Superior temporal gyrus (tissue), 1 donor: Measurements from ENCODE around the gene LAIR2.
"Not testable (repeated sequence)": the region's sequence is repeated elsewhere in the genome, so short reads cannot be mapped to it uniquely, and the experiment has no call there.

Experiments
- DNase-seq: peaks from one replicate; pipeline ENCODE4 v3.0.0-alpha.2; 2016; ENCODE audit errors: extremely low spot score

LAIR2 gene

GRCh38 chr19:54493967-54494585, 8.6 kb upstream of the LAIR2 start:
- no peak for DNase-seq

- DNase-seq: not testable (repeated sequence)
Observed at GRCh38 chr19:54495284-54495683, 7.3 kb upstream of the LAIR2 start.

GRCh38 chr19:54497747-54498450, 4.7 kb upstream of the LAIR2 start:
- not testable (repeated sequence) for DNase-seq

DNA sequence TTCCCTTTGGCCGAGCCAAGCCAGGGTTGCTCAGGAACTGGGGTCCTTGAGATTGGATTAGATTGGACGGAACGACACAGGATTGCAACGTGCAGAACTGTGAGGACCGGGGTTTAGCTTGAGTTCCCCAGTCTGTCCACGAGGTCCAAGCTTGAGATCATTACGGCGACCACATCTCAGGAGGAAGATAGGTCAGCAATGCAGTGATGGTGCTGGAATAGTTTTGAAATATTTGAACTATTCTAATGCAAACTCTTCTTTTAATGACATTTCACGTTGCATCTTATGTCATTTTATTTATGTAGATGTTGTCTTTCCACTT, 4.2 kb upstream of the LAIR2 start:
- DNase-seq: not testable (repeated sequence)

DNA sequence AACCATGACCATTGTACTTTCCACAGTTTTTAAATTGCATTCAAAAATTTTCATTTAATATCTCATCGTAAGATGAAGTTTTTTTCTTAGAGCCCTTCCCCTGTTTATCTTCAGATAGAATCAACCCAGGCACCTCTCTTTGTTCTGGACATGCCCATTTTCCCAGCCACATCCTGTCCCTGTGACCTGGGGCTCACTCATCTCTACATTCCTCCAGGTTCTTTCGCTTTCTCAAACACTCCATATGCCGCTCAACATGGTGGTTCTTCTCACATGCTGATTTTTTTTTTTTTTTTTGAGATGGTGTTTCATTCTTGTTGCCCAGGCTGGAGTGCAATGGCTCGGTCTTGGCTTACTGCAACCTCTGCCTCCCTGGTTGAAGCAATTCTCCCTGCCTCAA, 2.9 kb downstream of the LAIR2 start:
- DNase-seq: not testable (repeated sequence)

DNA sequence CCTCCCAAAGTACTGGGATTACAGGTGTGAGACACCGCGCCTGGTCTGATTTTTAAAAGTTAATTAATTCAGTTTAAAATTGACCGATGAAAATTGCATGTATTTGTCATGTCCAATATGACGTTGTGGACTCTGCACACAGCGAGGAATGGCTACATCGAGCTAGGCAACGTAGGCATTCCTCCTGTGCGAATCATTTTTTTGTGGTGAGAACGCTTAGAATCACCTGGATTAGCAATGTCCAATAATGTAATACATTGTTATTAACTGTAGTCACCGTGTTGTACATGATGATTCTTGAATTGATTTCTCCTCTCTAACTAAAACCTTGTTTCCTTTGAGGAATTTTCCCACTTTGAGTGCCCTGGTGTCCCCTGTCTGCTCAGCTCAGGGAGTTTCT, 3.4 kb downstream of the LAIR2 start:
- no peak for DNase-seq

DNA sequence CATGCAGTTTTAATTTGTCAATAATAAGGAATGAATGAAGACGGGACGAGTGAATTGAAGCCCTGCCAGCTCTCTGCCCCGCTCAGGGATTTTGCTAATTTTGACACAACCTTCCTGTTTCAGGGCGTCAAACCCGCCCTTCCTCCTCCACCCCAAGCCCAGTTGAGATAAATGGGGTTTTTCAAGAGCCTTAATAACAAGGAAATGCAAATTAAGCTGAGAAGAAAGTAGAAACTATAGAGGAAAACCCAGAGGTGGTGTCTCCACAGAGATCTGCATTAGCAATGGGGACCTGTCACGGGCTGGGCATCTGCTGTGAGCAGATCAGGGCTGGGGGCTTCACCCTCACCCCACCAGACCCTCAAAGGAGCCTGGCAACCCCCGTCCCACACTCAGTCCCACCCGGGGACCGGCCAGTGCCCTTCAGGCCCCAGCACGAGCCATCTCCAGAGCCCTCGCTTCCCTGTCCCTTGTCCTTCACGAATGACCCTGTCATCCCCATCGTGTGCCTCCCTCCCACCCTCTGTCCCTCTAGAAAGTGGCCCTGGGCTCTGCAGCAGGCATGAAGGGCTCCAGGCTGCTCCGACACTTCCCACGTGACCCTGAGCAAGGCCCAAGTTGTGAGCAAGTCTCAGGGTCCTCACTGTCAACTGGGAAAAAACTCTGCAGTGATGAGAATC, 4.5 kb downstream of the LAIR2 start:
- DNase-seq: not testable (repeated sequence)

- no peak for DNase-seq
Observed at GRCh38 chr19:54507824-54508223, 5.2 kb downstream of the LAIR2 start.

DNA sequence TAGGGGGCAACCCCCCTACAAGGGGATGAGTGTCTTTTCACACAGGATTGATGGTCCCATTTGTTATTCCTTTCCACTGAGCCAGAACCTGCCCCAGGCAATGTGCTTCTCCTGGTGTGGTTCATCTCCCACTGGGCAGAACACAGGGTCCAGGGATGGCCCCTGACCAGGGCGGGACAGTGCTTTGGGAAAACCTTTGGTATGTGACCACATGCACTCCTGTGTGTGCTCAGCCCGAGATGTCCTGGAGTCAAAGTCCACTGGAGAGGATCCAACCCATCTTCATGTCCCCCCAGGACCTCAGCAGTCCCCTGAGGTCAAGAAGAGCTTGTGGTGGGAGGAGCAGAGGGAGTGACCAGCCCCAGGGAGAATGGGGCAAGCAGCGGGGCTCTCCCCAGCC, 5.9 kb downstream of the LAIR2 start:
- DNase-seq: not testable (repeated sequence)

- DNase-seq: not testable (repeated sequence)
Observed at GRCh38 chr19:54509200-54509940, 6.7 kb downstream of the LAIR2 start.

- DNase-seq: no peak
Observed at GRCh38 chr19:54515156-54515555, 12.5 kb downstream of the LAIR2 start.

DNA sequence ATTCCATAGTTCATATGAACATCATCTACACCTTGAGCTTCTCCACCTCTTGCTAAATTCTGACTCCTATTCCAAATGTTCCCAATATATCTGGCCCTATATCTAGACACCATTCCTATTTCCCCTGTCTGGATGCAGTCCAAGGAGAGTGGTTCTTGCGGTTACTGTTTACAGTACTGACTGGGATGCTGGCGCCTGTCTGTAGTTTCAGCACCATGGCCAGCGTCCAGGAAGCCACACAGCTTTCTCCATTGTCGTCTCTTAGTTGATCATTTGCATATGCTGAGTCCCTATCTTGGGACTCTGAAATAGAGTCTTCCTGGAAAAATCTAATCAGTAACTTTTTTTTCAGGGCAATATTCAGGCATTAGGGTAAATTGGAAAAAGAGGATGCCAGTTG, 14.9 kb downstream of the LAIR2 start:
- peak; percentile 28 for DNase-seq

- DNase-seq: no peak
Observed at GRCh38 chr19:54518844-54519243, 16.2 kb downstream of the LAIR2 start.

DNA sequence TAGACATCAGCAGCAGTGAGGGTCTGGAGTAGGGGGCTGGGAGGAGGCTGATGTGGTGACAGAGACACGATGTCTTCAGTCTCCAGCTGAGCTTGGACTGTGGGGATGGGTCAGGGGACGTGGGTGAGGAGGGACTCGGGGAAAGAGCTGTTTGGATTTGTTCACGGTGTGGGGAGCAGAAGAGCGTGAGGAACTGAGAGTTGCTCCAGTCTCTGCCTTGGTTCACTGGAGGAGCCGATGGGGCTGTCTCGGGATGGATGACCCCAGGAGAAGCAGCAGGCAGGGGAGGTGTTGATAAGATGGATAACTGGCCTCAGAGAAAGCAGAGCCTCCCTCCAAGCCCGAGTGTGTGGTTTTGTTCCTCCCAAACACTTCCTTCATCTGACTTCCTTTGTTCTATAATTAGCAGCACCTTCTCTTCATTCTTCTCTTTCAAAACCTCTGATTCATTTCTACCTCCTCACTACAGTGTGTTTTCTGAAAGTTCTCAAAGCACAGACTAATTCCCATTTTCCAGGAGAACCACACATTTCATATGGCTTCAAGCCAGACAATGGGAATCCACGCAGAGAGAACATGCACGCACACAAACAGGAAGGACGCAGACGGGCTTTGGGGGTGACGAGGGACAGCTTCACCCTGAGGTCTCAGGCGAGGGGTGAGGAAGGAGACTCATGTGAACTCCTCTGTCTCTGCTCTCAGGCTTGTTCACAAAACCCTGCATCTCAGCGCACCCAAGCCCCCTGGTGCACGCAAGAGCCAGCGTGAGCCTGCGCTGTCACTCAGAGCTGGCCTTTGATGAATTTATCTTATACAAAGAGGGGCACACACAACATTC, 18.6 kb downstream of the LAIR2 start:
- DNase-seq: no peak

- no peak for DNase-seq
Observed at GRCh38 chr19:54521860-54522513, 19.4 kb downstream of the LAIR2 start.

GRCh38 chr19:54523403-54523802, 20.8 kb downstream of the LAIR2 start:
- DNase-seq: no peak

DNA sequence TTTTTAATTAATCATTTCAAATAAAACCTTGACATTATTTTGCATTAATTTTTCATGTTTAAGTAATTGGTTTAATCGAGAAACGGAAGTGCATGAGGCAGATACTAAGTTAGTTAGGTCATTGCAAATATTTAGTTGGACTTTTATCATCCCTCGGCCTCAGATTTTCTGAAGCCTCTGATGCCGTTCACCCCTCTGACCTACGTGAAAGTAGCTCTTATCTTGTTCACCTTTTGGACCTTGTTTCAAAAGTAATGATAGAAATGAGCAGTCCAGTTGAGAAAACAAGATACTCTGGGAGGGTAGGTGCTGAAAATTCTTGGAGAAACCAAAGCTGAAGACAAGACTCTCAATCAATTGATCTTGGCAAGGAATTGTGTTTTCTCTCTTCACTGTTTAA, 23.0 kb downstream of the LAIR2 start:
- no peak for DNase-seq

DNA sequence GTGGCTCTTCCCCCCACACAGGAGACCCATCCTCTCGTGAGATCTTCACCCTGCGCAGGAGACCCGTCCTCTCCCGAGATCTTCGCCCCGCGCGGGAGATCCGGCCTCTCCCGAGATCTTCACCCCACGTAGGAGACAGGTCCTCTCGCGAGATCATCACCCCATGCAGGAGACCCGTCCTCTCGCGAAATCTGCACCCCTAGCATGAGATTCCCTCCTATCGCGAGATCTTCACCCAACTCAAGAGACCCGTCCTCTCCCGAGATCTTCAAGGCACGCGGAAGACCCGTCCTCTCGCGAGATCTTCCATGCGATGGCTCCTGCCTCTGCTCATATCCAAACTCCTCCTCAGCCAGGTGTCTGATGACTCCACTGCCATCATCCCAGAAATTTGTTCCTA, 24.3 kb downstream of the LAIR2 start:
- no peak for DNase-seq

GRCh38 chr19:54530866-54531265, 28.2 kb downstream of the LAIR2 start:
- DNase-seq: no peak

- peak; percentile 18 for DNase-seq
Observed at GRCh38 chr19:54532528-54532927, 29.9 kb downstream of the LAIR2 start.

DNA sequence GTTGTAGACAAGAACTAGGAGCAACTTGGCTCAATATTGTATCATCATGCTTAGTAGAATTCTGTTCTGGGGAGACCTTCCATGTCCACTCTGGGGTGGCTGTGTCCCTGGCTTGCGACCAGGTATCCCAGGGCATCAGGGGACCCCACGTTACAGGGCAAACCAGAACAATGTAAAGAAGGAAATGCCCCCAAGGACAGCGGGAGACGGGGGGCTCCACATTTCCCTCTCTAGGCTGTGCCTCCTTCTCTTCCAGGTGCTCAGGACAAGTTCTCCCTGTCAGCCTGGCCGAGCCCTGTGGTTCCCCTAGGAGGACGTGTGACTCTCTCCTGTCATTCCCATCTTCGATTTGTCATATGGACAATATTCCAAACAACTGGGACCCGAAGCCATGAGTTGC, 30.8 kb downstream of the LAIR2 start:
- DNase-seq: no peak
